CD4-positive, alpha-beta T cell treated with Interleukin-21 for 1 hour (primary cell): ENCODE results near the gene GPNMB.
A peak's percentile ranks its signal among the peaks of the same experiment; 100 is the strongest.

Experiments
- DNase-seq: peaks from one replicate; pipeline ENCODE4 v3.0.0-alpha.2; 2020

GPNMB gene

DNA sequence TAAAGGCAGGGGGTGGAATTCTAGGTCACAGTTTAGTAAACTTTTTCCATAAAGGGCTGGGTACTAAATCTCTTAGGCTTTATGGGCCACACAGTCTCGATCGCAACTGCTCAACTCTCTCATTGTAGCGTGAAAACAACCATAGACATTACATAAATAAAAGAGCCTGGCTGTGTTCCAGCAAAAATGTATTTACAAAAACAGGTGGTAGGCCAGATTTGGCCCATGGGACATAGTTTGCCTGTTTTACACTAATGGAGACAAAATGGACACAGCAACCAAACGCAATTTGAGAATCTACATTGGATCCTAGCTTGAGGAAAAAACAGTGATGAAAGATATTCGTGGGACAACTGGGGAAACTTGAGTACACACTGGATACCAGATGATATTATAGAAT is 29.3 kb downstream of the GPNMB start:
- DNase-seq, result no peak

DNA sequence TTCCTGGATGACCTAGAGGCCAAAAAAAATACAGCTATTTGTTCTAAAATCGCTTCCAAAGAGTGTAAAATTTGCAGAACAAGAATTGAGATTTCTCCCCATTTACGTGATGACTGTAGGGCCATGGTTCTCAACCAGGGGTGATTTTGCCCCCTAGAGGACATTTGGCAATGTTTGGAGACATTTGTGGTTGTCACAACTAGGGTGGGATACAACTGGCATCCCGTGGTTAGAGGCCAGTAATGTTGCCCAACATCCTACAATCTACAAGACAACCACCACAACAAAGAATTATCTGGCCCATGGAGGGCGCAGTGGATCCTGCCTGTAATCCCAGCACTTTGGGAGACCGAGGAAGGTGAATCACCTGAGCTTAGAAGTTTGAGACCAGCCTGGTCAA is 29.8 kb downstream of the GPNMB start:
- no peak for DNase-seq

DNA sequence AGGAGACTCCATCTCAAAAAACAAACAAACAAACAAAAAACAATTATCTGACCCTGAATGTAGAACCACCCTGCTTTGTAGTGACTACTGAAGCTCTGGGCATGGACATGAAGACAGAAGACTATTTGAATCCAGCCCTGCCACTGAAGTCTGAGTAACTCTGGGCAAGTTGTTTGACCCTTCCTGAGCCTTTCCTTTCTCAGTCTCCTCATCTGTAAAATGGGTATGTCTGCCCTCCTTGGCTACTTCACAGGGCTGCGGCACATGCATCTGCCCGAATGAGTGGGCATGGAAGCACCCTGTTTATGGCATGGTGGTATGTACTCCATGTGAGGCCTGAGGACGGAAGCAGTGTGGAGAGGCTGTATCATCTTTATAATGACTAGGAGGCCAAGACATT is 30.4 kb downstream of the GPNMB start:
- no peak for DNase-seq

DNA sequence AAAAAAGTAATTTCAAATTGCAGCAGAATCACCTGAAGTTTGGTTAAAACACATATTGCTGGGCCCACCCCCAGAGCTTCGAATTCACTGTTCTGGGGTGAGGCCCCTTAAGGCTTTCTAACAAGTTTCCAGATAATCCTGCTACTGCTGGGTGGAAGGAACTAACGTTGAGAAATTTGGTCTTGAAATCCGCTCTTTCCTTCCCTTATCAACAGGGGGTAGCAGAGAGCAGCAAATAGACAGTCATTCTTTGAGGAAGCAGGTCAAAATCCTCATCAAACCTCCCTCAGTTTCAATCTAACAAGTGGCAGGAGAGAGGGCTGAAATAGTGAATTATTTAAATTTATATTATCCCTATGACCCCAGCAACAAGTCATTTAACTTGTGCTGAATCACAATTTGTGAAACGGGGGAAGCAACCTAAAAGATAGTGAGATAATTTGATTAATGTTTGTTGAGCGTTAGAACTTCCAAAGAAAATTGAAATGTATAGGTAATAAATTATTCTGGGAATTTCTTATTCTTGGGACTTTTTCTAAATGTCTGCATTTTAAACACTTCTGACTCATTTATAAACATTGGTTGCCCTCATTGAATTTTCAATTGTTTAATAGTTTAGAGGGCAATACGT is 30.9 kb downstream of the GPNMB start:
- DNase-seq, result peak; percentile 64

DNA sequence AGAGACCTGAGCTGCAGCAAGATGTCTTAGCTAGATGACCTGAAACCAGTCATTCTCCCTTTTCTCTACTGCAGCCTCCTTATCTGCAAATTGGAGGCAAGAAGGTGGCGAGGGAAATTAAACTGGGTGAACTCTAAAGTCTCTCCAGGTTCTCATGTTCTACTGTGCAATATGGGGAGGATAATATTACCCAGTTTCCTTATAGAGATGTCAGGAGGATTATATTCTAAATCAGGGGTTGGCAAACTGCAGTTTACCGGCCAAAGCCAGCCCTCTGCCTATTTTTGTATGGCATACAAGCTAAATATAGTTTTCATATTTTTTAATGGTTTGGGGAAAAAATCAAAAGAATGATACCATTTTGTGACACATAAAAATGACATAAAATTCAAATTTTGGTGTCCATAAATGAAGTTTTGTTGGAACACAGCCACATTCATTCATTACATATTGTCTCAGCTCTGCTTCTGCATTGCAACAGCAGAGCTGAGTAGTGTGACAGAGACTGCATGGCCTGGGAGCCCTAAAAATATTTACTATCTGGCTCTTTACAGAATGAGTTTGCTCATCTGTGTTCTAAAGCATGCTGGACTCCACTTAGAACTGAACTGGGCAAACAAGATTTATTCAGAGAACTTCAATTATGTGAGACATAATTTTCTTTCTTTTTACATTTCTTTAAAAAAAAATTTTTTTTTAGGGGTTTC is 33.4 kb downstream of the GPNMB start:
- no peak for DNase-seq

DNA sequence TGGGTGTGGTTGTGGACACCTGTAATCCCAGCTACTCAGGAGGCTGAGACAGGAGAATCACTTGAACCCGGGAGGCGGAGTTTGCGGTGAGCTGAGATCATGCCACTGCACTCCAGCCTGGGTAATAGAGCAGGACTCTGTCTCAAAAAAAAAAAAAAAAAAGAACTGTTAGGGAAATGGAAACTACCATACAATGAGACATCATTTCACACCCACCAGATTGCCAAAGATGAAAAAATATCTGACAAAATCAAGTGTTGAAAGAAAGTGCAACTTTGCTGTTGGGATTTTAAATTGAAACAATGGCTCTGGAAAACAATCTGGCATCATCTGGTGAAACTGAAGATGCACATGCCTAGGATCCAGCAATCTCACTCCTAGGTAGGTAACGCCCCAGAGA is 36.5 kb downstream of the GPNMB start:
- no peak for DNase-seq

DNA sequence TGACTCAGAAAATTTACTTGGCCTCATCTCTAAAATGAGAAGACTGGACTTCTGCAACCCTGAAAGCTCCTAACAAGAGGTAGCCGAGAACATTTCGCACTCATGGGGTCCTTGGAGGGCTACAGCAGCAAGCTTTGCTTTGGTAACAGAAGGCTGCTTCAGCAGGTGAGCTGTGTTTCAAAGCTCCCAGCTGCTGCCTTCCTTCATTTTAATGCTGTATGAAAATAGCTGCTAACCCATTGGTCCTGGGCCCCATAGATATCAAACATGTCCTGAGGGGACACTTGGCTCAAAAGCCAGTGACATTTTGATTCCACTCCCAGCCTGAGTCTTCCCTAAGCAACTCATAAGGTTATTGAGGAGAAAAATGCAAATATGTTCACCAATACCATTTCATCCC is 38.3 kb downstream of the GPNMB start:
- DNase-seq, result no peak

DNA sequence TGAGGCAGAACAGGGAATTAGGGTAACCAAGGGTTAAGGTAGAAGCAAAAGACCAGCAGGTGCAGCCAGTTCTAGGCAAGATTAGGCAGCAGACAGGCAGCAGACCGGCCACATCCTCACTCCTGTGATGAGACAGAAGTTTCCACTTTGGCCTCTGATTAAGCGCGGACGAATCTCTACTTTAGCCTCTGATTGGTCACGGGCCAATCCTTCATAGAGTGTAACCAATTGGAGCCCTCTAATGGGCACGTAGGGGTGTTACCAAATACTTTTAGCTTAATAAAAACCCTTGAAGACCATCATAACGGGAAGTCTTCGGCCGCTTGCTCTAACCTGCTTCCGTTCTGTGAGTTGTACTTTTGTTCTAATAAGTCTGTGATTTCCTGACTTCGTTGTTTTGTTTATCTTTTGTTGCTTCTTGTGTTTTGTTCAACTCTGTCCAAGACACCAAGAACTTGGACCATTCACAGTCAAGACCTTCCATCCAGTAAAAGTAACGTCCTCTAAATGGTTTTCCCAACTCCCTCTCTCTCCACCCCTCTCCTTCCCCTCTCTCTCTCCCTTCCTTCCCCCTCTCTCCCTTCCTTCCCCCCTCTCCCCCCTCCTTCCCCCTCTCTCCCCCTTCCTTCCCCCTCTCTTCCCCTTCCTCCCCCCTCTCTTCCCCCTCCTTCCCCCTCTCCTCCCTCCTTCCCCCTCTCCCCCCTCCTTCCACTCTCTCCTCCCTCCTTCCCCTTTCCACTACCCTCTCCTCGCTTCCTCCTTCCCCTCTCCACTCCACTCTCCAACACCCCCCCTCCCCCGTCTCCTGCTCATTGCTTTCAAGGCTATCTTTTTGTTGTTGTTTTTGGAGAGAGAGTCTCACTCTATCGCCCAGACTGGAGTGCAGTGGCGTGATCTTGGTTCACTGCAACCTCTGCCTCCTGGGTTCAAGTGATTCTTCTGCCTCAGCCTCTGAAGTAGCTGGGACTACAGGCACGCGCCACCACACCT is 39.4 kb downstream of the GPNMB start:
- DNase-seq, result no peak

DNA sequence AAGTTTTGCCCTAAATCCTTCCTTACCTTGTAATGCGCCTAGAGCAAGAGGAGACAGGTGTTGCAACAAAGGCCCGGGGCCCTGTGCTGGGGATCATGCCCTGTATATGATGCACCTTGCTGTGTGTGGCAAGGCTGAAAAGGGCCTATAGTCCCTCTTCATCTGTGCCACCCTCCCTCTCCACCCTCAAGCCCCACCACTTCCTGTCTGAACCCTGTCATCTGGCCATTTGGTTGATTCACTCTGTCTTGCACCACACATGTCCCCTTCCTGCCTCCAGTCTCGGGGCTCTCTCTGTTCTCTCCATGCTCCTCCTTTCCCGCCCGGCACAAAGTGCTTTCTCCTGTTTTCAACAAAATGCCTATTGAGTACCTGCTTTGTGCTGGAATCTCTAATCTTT is 41.0 kb downstream of the GPNMB start:
- no peak for DNase-seq

DNA sequence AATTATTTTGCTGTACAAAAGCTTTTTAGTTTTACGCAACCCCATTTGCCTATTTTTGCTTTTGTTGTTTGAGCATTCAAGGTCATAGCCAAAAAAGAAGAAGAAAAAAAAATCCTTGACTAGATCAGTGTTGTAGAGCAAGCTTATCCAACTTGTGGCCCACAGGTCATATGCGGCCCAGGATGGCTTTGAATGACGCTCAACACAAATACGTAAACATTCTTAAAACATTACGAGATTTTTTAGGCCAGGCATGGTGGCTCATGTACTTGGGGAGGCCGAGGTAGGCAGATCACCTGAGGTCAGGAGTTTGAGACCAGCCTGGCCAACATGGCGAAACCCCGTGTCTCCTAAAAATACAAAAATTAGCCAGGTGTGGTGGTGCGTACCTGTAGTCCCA is 44.4 kb downstream of the GPNMB start:
- no peak for DNase-seq

DNA sequence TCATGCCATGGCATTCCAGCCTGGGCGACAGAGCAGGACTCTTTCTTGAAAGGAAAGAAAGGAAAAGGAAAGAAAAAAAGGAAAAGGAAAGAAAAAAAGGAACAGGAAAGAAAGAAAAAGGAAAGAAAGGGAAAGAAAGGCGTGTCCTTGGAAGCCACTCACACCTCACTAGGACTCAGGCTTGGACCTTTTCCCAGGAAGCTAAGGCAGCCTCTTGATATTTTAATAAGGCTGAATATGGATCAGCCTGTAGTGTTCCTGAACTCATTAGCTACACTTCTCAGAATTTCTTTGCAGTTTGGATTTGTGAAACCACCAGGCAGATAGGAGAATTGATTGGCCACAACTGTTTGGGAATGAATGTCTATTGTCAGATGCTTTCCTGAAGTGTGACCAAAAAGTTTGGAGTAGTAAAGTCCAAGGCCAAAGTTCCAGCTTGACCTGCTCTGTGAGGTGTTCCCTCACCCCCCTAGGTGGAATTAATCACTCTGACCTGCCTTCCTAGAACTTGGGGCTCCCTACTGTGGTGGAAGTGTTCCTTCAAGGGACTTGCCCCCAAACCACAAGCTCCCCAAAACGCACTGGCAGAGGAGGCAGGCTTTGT is 45.5 kb downstream of the GPNMB start:
- DNase-seq, result no peak

DNA sequence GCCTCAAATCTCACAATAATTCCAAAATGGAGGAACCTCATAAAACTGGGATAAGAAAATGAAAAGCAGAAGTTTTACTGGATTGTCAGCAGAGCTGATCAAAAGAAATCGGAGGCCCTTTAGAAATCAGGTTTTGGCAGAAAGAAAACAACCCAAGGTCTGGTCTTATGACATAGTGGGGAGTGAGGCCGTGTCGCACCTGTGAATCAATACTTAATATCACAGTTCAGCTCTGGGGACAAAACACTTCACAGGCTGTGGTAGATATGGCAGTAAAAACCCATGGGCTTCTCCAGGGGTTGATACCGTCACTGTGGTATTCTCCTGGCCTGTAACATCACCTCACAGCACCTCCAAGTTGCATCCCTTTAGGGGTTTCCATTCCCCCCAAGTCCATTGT is 46.0 kb downstream of the GPNMB start:
- DNase-seq, result no peak

DNA sequence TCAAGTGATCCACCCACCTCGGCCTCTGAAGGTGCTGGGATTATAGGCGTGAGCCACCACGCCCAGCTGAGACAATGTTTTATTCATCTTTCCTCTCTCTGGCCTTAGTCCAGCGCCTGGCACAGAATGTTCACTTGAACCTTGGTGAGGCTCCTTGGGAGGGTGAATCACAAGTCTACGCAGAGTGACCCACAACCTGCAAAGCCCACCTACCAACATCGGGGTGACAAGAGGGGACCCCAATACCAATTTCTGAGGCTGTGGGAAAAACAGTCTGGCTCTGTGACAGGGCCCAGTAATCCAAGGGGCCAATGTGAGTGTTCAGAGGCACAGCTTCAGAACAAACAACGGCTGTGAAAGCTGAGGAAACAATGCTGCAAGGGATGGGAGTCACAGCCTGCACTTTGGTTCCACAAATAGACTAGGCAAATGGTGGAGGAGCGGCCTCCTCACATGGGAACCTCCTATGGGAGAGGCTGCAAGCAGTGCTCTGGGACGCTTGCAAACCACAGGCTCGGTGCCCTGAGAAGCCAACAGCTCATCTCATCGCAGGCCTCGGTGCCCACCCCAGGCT is 47.0 kb downstream of the GPNMB start:
- no peak for DNase-seq

DNA sequence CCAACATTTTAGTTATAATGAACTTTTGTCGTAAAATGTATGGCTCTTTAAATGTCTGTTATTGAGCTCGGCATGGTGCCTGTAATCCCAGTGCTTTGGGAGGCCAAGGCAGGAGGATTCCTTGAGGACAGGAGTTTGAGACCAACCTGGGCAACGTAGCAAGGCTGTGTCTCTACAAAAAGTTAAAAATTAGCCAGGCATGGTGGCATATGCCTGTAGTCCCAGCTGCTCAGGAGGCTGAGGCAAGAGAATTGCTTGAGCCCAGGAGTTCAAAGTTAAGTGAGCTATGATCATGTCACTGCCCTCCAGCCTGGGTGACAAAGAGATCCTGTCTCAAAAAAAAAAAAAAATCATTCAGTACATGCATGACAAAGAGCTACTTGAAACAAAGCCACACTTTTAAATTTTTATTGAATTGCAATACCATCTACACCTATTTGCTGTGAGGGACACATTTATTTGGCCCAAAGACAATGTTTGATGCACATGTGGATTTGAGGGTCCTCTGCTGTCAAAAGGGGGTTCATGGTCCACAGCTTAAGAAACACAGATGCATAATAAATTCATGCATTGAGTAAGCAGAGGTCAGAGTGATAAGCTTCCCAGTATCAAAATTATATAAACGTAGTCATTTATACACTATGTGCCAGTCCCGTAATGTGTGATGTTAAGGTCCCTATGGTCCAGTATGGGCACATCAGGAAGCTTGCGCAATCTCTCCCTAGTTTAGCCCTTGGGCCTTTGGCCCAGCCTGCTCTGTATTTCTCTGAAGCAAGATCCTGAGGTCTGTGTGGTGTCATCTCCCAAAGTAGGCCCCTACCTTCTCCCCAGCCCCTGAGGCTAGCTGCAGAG is 48.2 kb downstream of the GPNMB start:
- DNase-seq, result no peak

DNA sequence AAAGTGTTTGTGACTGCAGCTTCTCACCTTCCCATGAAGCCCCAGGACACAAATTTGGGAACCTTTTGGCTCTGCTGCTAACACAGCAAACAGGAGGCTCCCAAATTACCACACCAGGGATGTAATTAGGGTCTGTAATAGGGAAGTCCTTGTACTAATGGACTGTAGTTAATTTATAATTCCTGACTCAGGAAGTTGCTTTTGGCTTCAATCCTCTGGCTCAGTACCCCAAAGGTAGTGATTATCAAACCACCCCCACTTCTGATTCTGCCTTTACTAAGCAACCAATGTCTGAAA is 48.8 kb downstream of the GPNMB start:
- DNase-seq, result no peak

DNA sequence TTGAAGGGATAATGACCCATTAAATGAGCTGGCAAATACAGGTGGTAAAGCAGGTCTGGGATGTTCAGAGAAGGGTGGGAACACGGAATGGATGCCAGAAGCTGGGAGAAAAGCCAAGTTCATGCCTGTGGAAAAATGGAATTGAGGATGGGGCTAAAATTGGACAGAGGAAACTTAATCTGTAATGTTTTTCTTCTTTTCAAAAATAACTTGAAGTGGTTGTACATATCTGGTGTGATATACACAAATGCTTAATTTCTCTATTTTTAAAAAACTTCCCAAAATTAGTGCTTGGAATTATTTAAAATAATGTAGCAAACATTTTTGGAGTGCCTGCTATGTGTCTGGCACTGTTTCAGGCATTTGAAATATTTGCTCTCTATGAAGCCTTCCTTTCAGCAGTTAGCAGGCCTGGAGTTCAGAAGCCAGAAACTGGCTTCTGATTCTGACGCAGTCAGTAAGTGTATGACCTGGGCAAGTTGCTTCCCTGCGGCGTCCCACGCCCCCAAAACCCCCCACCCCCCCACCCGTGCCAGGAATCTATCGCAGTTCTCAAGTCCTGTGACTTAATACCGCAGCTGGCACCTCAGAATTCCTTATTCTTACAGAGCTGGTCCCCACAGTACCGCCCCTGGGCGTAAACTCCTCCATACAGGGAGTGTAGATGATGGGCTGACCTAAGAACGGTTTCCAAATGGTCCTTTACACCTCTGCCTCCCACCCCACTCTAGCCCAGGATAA is 51.7 kb downstream of the GPNMB start:
- no peak for DNase-seq

DNA sequence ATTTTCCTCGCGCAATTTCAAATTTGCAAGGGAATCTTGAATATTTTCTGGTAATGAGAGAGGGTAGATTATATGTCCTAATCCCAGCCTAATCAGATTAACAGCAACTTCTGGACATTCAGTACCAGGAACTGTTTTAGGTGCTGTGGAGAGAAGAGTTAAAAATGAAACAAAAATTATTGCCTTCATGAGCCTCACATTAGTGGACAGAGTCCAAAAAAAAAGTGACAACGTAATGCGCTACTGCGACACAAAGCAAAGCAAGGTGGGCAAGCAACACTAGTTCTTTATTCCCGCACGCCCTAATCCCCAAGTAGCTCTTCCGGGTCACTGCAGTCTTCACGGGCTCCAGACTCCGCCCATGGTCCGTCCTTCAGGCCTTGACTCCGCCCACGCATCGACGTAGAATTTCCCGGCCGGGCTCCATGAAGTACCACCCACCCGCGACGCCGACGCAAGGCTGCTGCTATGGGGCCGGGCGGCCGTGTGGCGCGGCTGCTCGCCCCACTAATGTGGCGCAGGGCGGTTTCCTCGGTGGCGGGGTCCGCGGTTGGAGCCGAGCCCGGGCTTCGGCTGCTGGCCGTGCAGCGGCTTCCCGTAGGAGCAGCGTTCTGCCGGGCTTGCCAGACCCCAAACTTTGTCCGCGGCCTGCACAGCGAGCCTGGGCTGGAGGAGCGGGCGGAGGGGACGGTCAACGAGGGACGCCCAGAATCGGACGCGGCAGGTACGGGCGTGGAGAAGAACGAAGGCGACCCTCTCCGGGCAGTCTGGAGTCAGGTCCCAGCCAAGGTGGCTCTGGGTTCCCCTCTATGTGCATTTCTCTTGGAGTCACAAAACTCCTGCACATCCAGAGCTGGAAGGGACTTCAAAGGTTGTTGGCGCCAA is 52.6 kb downstream of the GPNMB start, which contains the start of gene MALSU1:
MALSU1 (plus strand) TSS at position 455 of the 885 bp plus-strand sequence; CDS start at position 469, 14 bp downstream.
- DNase-seq, result peak; percentile 96

DNA sequence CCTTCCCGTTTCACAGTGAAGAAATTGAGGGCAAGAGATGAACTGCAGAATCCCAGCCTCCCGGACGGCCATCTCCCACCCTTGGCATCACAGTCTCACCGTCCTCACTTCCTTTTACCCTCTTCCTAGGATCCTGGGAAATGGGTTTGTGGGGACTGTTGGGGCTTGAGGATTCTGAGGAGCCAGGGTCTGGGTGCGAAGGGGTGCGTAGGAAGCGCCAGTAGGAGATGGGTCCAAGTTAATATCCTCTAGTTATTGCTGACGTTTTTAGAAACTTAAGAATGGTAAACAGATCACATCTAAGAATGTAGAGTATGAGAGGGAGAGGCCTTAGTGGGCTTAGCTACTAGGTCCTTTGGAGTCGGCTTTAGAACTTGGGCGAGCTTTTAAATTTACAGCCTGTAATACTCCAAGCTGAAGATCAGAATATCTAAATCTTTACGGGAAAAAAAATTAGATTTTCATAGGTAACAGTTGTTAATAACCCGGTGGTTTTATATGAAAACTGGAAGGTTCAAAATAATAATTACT is 53.3 kb downstream of the GPNMB start:
- DNase-seq, result no peak

DNA sequence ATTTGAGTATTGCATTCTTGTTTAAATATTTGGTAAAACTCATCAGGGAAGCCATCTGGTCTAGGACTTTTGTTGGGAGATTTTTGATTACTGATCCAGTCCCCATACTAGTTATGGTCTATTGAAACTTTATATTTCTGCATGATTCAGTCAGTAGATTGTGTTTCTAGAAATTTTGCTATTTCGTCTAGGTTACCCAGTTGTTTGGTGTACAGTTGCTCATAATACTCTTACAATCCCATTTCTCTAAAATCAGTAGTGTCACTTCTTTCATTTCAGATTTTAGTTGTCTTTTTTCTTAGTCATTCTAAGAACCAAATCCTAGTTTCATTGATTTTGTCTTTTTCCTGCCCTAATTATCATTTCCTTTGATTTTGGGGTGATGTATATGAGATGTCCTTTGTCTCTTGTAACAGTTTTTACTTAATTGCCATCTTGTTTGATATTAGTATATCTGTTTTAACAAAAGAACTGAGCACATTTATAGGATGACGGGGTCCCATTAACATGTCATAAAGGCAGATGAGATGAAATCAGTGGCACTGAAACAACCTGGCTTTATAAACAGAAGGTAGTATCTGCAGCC is 60.5 kb downstream of the GPNMB start:
- no peak for DNase-seq

DNA sequence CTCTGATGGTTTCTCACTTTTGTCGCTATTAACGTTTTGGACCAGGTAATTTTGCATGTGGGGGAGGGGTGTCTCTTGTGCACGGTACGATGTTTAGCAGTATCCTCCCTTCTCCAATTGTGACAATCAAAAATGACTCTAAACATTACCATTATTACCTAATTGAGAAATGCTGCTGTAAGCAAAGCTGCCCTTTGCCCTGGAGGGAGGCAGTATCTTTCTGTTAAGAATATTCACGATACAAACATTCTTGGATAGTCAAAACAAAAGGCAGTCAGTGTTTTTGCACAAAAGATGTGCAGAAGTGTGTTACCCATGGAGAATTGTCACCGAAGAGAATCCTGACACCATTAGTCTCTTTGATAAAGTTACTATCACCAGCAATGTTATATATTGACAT is 62.2 kb downstream of the GPNMB start:
- DNase-seq, result no peak
